A172 (cell line): ENCODE results near the gene CACNA2D1. TPM values are rescaled to one million over a fixed set of nuclear protein-coding genes. Genes with fewer than 3 reads are reported as not detected.

Experiments used
- DNase-seq: peaks from one replicate; pipeline ENCODE4 v3.0.0-alpha.2; 2015; ENCODE audit warnings: low spot score
- total RNA-seq: library from RNA; depleted of rRNA; stranded (reverse); fragments of >200 nt; shearing (Covaris generic); gene quantifications from 2 replicates; pipeline ENCODE4 v1.2.3, GENCODE V29; 2014

CACNA2D1 gene
- total RNA-seq, 1 experiment from 2014 or later: 0.24 TPM

GRCh38 chr7:81986723-81987470 lies 456.7 kb downstream of the CACNA2D1 start:
- DNase-seq: no peak

- DNase-seq: no peak
Measured at GRCh38 chr7:81983406-81983805, 460.2 kb downstream of the CACNA2D1 start.

- no peak for DNase-seq
Measured at GRCh38 chr7:81973117-81973516, 470.5 kb downstream of the CACNA2D1 start.

- DNase-seq: no peak
Measured at GRCh38 chr7:81960026-81960425, 483.6 kb downstream of the CACNA2D1 start.

GRCh38 chr7:81957517-81957916 lies 486.1 kb downstream of the CACNA2D1 start:
- DNase-seq: no peak

- peak; percentile 30 for DNase-seq
Measured at GRCh38 chr7:81956520-81956919, 487.1 kb downstream of the CACNA2D1 start.

- no peak for DNase-seq
Measured at GRCh38 chr7:81949306-81949705, 494.3 kb downstream of the CACNA2D1 start.

- no peak for DNase-seq
Measured at GRCh38 chr7:81944058-81944457, 499.5 kb downstream of the CACNA2D1 start.

- DNase-seq: no peak
Measured at GRCh38 chr7:81937091-81937490, 506.5 kb downstream of the CACNA2D1 start.

GRCh38 chr7:81934596-81935301 lies 508.8 kb downstream of the CACNA2D1 start:
- DNase-seq: no peak

GRCh38 chr7:81932936-81933335 lies 510.6 kb downstream of the CACNA2D1 start:
- DNase-seq: no peak

GRCh38 chr7:81929386-81929785 lies 514.2 kb downstream of the CACNA2D1 start:
- no peak for DNase-seq

GRCh38 chr7:81926154-81926553 lies 517.4 kb downstream of the CACNA2D1 start:
- DNase-seq: no peak

- DNase-seq: no peak
Measured at GRCh38 chr7:81925530-81925929, 518.0 kb downstream of the CACNA2D1 start.

GRCh38 chr7:81924494-81924893 lies 519.1 kb downstream of the CACNA2D1 start:
- DNase-seq: no peak

- no peak for DNase-seq
Measured at GRCh38 chr7:81919494-81919893, 524.1 kb downstream of the CACNA2D1 start.

- DNase-seq: no peak
Measured at GRCh38 chr7:81908220-81908619, 535.4 kb downstream of the CACNA2D1 start.

- DNase-seq: no peak
Measured at GRCh38 chr7:81903115-81903514, 540.5 kb downstream of the CACNA2D1 start.

- no peak for DNase-seq
Measured at GRCh38 chr7:81902536-81902935, 541.0 kb downstream of the CACNA2D1 start.
